Activated CD8-positive, alpha-beta T cell treated with anti-CD3 and anti-CD28 coated beads, Interleukin-2, amount 10 ng/mL, durations not matched to agents 7 days and 5 days (primary cell): ENCODE results near the gene NRXN3. TPM values are rescaled to one million over a fixed set of nuclear protein-coding genes. Genes with fewer than 3 reads are reported as not detected.

Source experiments
- ATAC-seq: fragments of 150-1000 bp; cut with Tn5 transposase; one replicate; pipeline ENCODE4 v1.10.0; 2021; ENCODE audit warnings: moderate library complexity
- CTCF ChIA-PET: fragments of 350-600 bp; sonication (Branson Sonifier 250); formaldehyde crosslinking; loops from one replicate; lab custom pipeline; 2021; ENCODE audit warnings: antibody characterized with exemption; lab: Charles Lee
- POLR2A ChIA-PET: fragments of 350-600 bp; sonication (Branson Sonifier 250); formaldehyde crosslinking; loops from one replicate; lab custom pipeline; 2021; ENCODE audit warnings: antibody characterized with exemption; lab: Charles Lee
- DNase-seq: peaks from one replicate; pipeline ENCODE4 v3.0.0-alpha.2; 2020
- H3K27ac Mint-ChIP-seq: one replicate; pipeline ENCODE4 v1.8.0; 2021; ENCODE audit warnings: mild to moderate bottlenecking, mixed read lengths
- H3K27me3 Mint-ChIP-seq: one replicate; pipeline ENCODE4 v1.8.0; 2021; ENCODE audit warnings: low read depth, mixed read lengths
- H3K36me3 Mint-ChIP-seq: one replicate; pipeline ENCODE4 v1.8.0; 2021; ENCODE audit warnings: low read depth, mixed read lengths
- H3K4me1 Mint-ChIP-seq: one replicate; pipeline ENCODE4 v1.8.0; 2021; ENCODE audit warnings: low read depth, mixed read lengths
- H3K4me3 Mint-ChIP-seq: one replicate; pipeline ENCODE4 v1.8.0; 2021; ENCODE audit warnings: mild to moderate bottlenecking, mixed read lengths
- H3K9me3 Mint-ChIP-seq: one replicate; pipeline ENCODE4 v1.8.0; 2022; ENCODE audit warnings: mixed read lengths; ENCODE audit not compliant: insufficient read depth
- total RNA-seq, 2 experiments: library from RNA; stranded (reverse); gene quantifications; one replicate each; pipeline ENCODE4 v1.2.3, GENCODE V29; 2021

NRXN3 gene
- total RNA-seq, 2 experiments from 2014 or later = not detected

- Mint-ChIP-seq H3K27ac (no peak overlapping the region), H3K36me3 (no peaks in the 10 kb centered on the region), H3K4me1 (peaks cover 3% of the 10 kb centered on the region), H3K4me3 (no peak overlapping the region), H3K27me3 (no peaks in the 10 kb centered on the region), H3K9me3 (no peaks in the 10 kb centered on the region)
- no peak for ATAC-seq
- ChIA-PET POLR2A (no interaction called here), CTCF (no interaction called here)
- no peak for DNase-seq
Measured at GRCh38 chr14:78152201-78153063, 17.7 kb upstream of the NRXN3 start.

DNA sequence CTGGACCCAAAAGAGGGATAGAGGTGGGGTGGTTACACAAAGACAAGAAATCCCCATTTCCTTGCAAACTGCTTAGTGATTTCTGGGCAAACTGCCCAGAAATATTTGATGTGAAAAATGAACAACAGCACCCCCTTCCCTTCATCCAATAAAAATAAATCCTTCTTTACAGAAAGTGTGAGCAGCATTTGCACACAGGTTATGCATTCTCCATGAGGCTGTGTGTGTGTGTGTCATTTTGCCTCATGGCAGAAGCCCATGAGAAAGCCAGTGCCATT lies 17.2 kb upstream of the NRXN3 start:
- POLR2A ChIA-PET = no interaction called here
- H3K4me3 Mint-ChIP-seq = no peak overlapping the region
- no peak for DNase-seq
- no peaks in the 10 kb centered on the region for H3K27me3 Mint-ChIP-seq
- CTCF ChIA-PET = no interaction called here
- H3K36me3 Mint-ChIP-seq = no peaks in the 10 kb centered on the region
- peaks cover 3% of the 10 kb centered on the region for H3K4me1 Mint-ChIP-seq
- H3K27ac Mint-ChIP-seq = no peak overlapping the region
- no peaks in the 10 kb centered on the region for H3K9me3 Mint-ChIP-seq
- no peak for ATAC-seq

GRCh38 chr14:78154827-78155226 lies 15.3 kb upstream of the NRXN3 start:
- no peak overlapping the region for H3K4me3 Mint-ChIP-seq
- DNase-seq = no peak
- CTCF ChIA-PET = no interaction called here
- no peak overlapping the region for H3K27ac Mint-ChIP-seq
- H3K36me3 Mint-ChIP-seq = no peaks in the 10 kb centered on the region
- H3K27me3 Mint-ChIP-seq = no peaks in the 10 kb centered on the region
- no peaks in the 10 kb centered on the region for H3K9me3 Mint-ChIP-seq
- ATAC-seq = no peak
- peaks cover 3% of the 10 kb centered on the region for H3K4me1 Mint-ChIP-seq
- POLR2A ChIA-PET = no interaction called here

- ChIA-PET CTCF (no interaction called here), POLR2A (no interaction called here)
Measured at GRCh38 chr14:78156196-78156595, 14.0 kb upstream of the NRXN3 start.

GRCh38 chr14:78157494-78158437 lies 12.4 kb upstream of the NRXN3 start:
- H3K27me3 Mint-ChIP-seq = peaks cover 2% of the 10 kb centered on the region
- no peaks in the 10 kb centered on the region for H3K9me3 Mint-ChIP-seq
- DNase-seq (peak; percentile 28), ATAC-seq (no peak)
- no peaks in the 10 kb centered on the region for H3K36me3 Mint-ChIP-seq
- no peak overlapping the region for H3K27ac Mint-ChIP-seq
- H3K4me3 Mint-ChIP-seq = no peak overlapping the region
- ChIA-PET CTCF (no interaction called here), POLR2A (no interaction called here)
- no peaks in the 10 kb centered on the region for H3K4me1 Mint-ChIP-seq

More at GRCh38 chr14:78156196-78156595, 14.0 kb upstream of the NRXN3 start:
- no peak for ATAC-seq
- H3K27ac Mint-ChIP-seq = no peak overlapping the region
- H3K27me3 Mint-ChIP-seq = no peaks in the 10 kb centered on the region
- no peak overlapping the region for H3K4me3 Mint-ChIP-seq
- H3K36me3 Mint-ChIP-seq = no peaks in the 10 kb centered on the region
- H3K9me3 Mint-ChIP-seq = no peaks in the 10 kb centered on the region
- no peak for DNase-seq
- H3K4me1 Mint-ChIP-seq = peaks cover 3% of the 10 kb centered on the region

DNA sequence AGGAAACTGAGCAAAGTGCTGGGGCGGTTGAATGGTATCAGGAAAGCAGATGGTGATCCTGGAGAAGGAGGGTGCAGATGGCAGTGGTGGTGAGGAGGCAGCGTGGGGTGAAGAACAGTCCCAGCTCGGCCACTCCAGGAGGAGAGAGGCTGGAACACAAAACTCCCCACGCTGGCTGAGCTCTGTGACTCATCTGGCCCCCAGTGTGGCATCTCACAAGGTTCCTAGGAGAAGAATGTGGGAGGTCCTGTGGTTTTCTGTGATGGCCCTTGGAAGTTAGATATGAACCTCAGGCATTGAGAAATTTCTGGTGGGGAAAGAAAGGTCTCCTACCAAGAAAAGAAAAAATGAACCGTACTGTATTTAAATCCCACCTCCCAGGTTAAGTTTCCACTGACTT lies 8.0 kb upstream of the NRXN3 start:
- H3K9me3 Mint-ChIP-seq = no peaks in the 10 kb centered on the region
- no peak for ATAC-seq

GRCh38 chr14:78164226-78164853 lies 5.8 kb upstream of the NRXN3 start:
- DNase-seq = peak; percentile 33

More for the DNA sequence above, 8.0 kb upstream of the NRXN3 start:
- DNase-seq = no peak
- H3K4me1 Mint-ChIP-seq = no peaks in the 10 kb centered on the region
- ChIA-PET POLR2A (no interaction called here), CTCF (no interaction called here)
- no peaks in the 10 kb centered on the region for H3K36me3 Mint-ChIP-seq
- peaks cover 9% of the 10 kb centered on the region for H3K27me3 Mint-ChIP-seq
- no peak overlapping the region for H3K4me3 Mint-ChIP-seq
- H3K27ac Mint-ChIP-seq = no peak overlapping the region

GRCh38 chr14:78172428-78172827 lies 2.3 kb downstream of the NRXN3 start:
- H3K9me3 Mint-ChIP-seq = no peaks in the 10 kb centered on the region
- CTCF ChIA-PET = no interaction called here
- H3K4me1 Mint-ChIP-seq = no peaks in the 10 kb centered on the region
- POLR2A ChIA-PET = no interaction called here
- H3K27me3 Mint-ChIP-seq = peaks cover 10% of the 10 kb centered on the region
- ATAC-seq = no peak
- H3K36me3 Mint-ChIP-seq = no peaks in the 10 kb centered on the region
- no peak overlapping the region for H3K4me3 Mint-ChIP-seq
- no peak overlapping the region for H3K27ac Mint-ChIP-seq
- DNase-seq = no peak

More at GRCh38 chr14:78164226-78164853, 5.8 kb upstream of the NRXN3 start:
- Mint-ChIP-seq H3K27ac (no peak overlapping the region), H3K36me3 (no peaks in the 10 kb centered on the region), H3K9me3 (no peaks in the 10 kb centered on the region), H3K4me3 (no peak overlapping the region), H3K27me3 (peaks cover 9% of the 10 kb centered on the region), H3K4me1 (no peaks in the 10 kb centered on the region)
- ATAC-seq = no peak
- ChIA-PET POLR2A (interaction anchor here (0.7 kb wide), 1 partner anchor 505 kb away, joined by 3 read pairs; no protein-coding TSS in a partner anchor), CTCF (no interaction called here)

DNA sequence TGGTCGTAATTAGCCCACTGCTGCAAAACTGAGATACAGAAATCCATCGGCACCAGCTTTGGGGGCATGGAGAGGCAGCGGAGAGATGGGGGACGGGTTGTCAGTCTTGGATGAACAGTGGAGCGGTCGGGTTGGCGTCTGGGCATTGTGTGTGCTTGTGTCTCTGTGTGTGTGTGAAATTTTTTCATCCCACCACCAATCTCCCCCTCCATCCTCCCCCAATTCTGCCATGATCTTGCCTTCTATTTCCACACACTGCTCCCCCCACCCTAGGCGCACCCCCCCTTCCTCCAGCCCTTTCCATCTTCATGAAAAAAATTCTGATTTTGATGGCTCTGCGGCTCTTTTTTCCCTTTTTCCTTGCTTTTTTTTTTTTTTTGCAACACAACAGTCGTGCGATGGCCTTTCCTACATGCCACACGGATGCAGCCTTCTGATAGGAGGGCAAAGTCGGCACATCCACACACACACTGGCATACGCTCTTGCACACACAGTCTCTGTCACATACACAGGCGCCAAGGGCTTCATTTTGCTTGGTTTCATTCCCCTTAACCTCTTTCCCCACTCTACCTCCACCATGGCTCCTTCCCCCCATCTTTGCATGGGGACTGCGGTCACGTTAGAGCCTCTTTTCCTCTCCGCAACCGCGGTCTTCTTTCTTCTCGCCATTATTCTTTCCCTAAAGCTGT lies 3.3 kb downstream of the NRXN3 start:
- Mint-ChIP-seq H3K27ac (no peak overlapping the region), H3K9me3 (no peaks in the 10 kb centered on the region), H3K27me3 (peaks cover 10% of the 10 kb centered on the region), H3K36me3 (no peaks in the 10 kb centered on the region), H3K4me1 (no peaks in the 10 kb centered on the region), H3K4me3 (no peak overlapping the region)
- ChIA-PET POLR2A (no interaction called here), CTCF (no interaction called here)
- ATAC-seq (no peak), DNase-seq (no peak)

DNA sequence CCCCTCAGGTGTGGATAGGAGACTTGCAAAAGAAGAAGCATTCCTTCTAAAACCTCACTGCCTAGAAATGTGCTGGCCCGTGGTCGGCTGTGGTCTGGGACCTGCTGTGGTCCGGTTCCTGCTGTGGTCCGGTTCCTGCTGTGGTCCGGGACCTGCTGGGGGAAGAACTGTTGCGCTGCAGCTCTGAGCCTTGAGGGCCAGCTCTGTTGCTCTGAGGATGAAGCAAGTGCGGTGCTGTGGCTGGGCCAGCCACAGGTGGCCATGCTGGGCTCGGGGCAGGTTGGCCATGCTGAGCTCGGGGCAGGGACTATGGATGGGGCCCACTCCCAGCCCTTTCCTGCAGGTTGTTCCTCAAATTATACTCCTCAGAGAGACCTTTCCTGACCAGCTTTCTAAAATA lies 5.2 kb downstream of the NRXN3 start:
- no peaks in the 10 kb centered on the region for H3K9me3 Mint-ChIP-seq
- H3K36me3 Mint-ChIP-seq = no peaks in the 10 kb centered on the region
- CTCF ChIA-PET = no interaction called here
- DNase-seq (no peak), ATAC-seq (no peak)
- no peak overlapping the region for H3K4me3 Mint-ChIP-seq
- H3K27ac Mint-ChIP-seq = no peak overlapping the region
- POLR2A ChIA-PET = no interaction called here
- peaks cover 8% of the 10 kb centered on the region for H3K27me3 Mint-ChIP-seq
- no peaks in the 10 kb centered on the region for H3K4me1 Mint-ChIP-seq

GRCh38 chr14:78178071-78178470 lies 7.9 kb downstream of the NRXN3 start:
- DNase-seq (no peak), ATAC-seq (no peak)
- Mint-ChIP-seq H3K9me3 (no peaks in the 10 kb centered on the region), H3K27ac (no peak overlapping the region), H3K27me3 (no peaks in the 10 kb centered on the region), H3K4me1 (no peaks in the 10 kb centered on the region), H3K4me3 (no peak overlapping the region), H3K36me3 (no peaks in the 10 kb centered on the region)
- ChIA-PET CTCF (no interaction called here), POLR2A (no interaction called here)
